GM12878 (cell line): ENCODE measurements around the gene ENOPH1. TPM values are rescaled to one million over a fixed set of nuclear protein-coding genes. Genes with fewer than 3 reads are reported as not detected.

Experiments
- ATAC-seq: fragments of 200-7000 bp; cut with Tn5 transposase; 3 replicates; pipeline ENCODE4 v1.9.1; 2020; ENCODE audit warnings: mild to moderate bottlenecking, moderate library complexity
- BruUV-seq: library from RNA; stranded (reverse); fragments of 400-500 nt; replicated peaks from 2 replicates; lab custom pipeline; 2021; lab: Mats Ljungman, UMichigan
- CTCF ChIA-PET: fragments of 300-600 bp; sonication (Branson Sonifier 250); formaldehyde crosslinking; extraction: SDS; loops from one replicate; lab custom pipeline; 2021; ENCODE audit warnings: inconsistent platforms; lab: Yijun Ruan, JAX
- POLR2A ChIA-PET: fragments of 350-600 bp; formaldehyde crosslinking; extraction: SDS; loops from one replicate; lab custom pipeline; 2021; ENCODE audit warnings: inconsistent platforms; lab: Charles Lee
- RAD21 ChIA-PET: fragments of 300-600 bp; sonication (Branson Sonifier 250); formaldehyde crosslinking; loops from one replicate; lab custom pipeline; 2023; ENCODE audit warnings: antibody characterized with exemption; ENCODE audit not compliant: unreplicated experiment; lab: Charles Lee
- SMC1A ChIA-PET: fragments of 300-600 bp; sonication (Branson Sonifier 250); formaldehyde crosslinking; loops from one replicate; lab custom pipeline; 2023; ENCODE audit not compliant: unreplicated experiment, uncharacterized antibody; lab: Charles Lee
- DNase-seq: peaks from one replicate; pipeline ENCODE4 v3.0.0-alpha.2; 2011; ENCODE audit warnings: low read depth, low spot score
- FAIRE-seq: peaks from 3 replicates; lab custom pipeline; 2011; peaks lifted over from hg19 to GRCh38; lab: Jason Lieb, UNC
- H2AFZ ChIP-seq: 2 replicates; pipeline ENCODE4 v1.6.0; 2011; ENCODE audit warnings: low read depth, low read length, control low read depth; ENCODE audit not compliant: control insufficient read depth
- H3K27ac ChIP-seq: 2 replicates; pipeline ENCODE4 v1.5.1; 2011; ENCODE audit warnings: control low read depth; ENCODE audit not compliant: control insufficient read depth, insufficient read depth
- H3K27me3 ChIP-seq, 2 experiments: replicated peaks in 1 of 2; 2 replicates each; pipeline versions ENCODE4 v1.6.0 to v1.6.1; 2011; ENCODE audit warnings: low read length in 1 of 2; ENCODE audit not compliant: control insufficient read depth in 2 of 2, insufficient read depth in 2 of 2
- H3K36me3 ChIP-seq, 2 experiments: 2 replicates each; pipeline ENCODE4 v1.5.1; 2011; ENCODE audit warnings: low read length in 1 of 2; ENCODE audit not compliant: control insufficient read depth in 2 of 2, insufficient read depth in 2 of 2
- H3K4me1 ChIP-seq: 2 replicates; pipeline ENCODE4 v1.6.1; 2011; ENCODE audit warnings: mild to moderate bottlenecking, low read length, moderate library complexity, mixed read lengths; ENCODE audit not compliant: control insufficient read depth, insufficient read depth
- H3K4me2 ChIP-seq: 2 replicates; pipeline ENCODE4 v1.6.0; 2011; ENCODE audit warnings: control low read depth; ENCODE audit not compliant: control insufficient read depth, insufficient read depth
- H3K4me3 ChIP-seq: fragments of 200-600 bp; sonication (generic); 2 replicates; pipeline ENCODE4 v1.5.1; 2016
- H3K79me2 ChIP-seq: 2 replicates; pipeline ENCODE4 v1.6.0; 2011; ENCODE audit warnings: low read length; ENCODE audit not compliant: control insufficient read depth, insufficient read depth
- H3K9ac ChIP-seq: 2 replicates; pipeline ENCODE4 v1.8.0; 2011; ENCODE audit warnings: low read length, control low read depth, mixed read lengths; ENCODE audit not compliant: control insufficient read depth, insufficient read depth
- H3K9me3 ChIP-seq: replicated peaks from 3 replicates; pipeline ENCODE4 v1.5.1; 2011; ENCODE audit warnings: mild to moderate bottlenecking, low read length; ENCODE audit not compliant: control insufficient read depth, insufficient read depth
- H4K20me1 ChIP-seq: 2 replicates; pipeline ENCODE4 v1.6.0; 2011; ENCODE audit not compliant: control insufficient read depth, insufficient read depth
- E4F1 ChIP-seq: fragments of 450-650 bp; IDR thresholded peaks from 2 replicates; pipeline ENCODE4 v1.6.1; 2018; ENCODE audit warnings: borderline replicate concordance, mild to moderate bottlenecking; ENCODE audit not compliant: partially characterized antibody
- FOXK2 ChIP-seq: fragments of 450-650 bp; IDR thresholded peaks from 2 replicates; pipeline ENCODE4 v1.6.1; 2017; ENCODE audit warnings: mild to moderate bottlenecking, moderate library complexity
- HDGF ChIP-seq: fragments of 450-650 bp; IDR thresholded peaks from 2 replicates; pipeline ENCODE4 v1.6.1; 2016; ENCODE audit warnings: antibody characterized with exemption
- IKZF2 ChIP-seq, 2 experiments: fragments of 450-650 bp; IDR thresholded peaks; 2 replicates each; pipeline ENCODE4 v1.6.1; 2017; ENCODE audit warnings: mild to moderate bottlenecking in 2 of 2, moderate library complexity in 2 of 2
- KLF5 ChIP-seq: fragments of 450-650 bp; IDR thresholded peaks from 2 replicates; pipeline ENCODE4 v1.6.1; 2014; ENCODE audit warnings: mild to moderate bottlenecking; ENCODE audit not compliant: partially characterized antibody
- NRF1 ChIP-seq: conservative IDR thresholded peaks from 2 replicates; pipeline ENCODE4 v1.6.1; 2011; ENCODE audit warnings: mild to moderate bottlenecking, low read depth, low read length, improper control_type of control experiment
- PAX5 ChIP-seq: IDR thresholded peaks from 2 replicates; pipeline ENCODE4 v1.6.1; 2011; ENCODE audit warnings: low read depth, low read length, borderline replicate concordance
- POLR2AphosphoS2 ChIP-seq: IDR thresholded peaks from 2 replicates; pipeline ENCODE4 v1.6.1; 2011; ENCODE audit warnings: low read depth, mild to moderate bottlenecking, low read length, improper control_type of control experiment, moderate library complexity
- RFX5 ChIP-seq: IDR thresholded peaks from 2 replicates; pipeline ENCODE4 v1.6.1; 2011; ENCODE audit warnings: low read depth, low read length, improper control_type of control experiment
- SMARCA5 ChIP-seq: fragments of 450-650 bp; IDR thresholded peaks from 2 replicates; pipeline ENCODE4 v1.6.1; 2017; ENCODE audit warnings: mild to moderate bottlenecking
- STAT1 ChIP-seq: fragments of 450-650 bp; conservative IDR thresholded peaks from 2 replicates; pipeline ENCODE4 v1.6.1; 2014; ENCODE audit warnings: antibody characterized with exemption, mild to moderate bottlenecking
- TCF7 ChIP-seq: IDR thresholded peaks from 2 replicates; pipeline ENCODE4 v1.6.1; 2014; ENCODE audit warnings: antibody characterized with exemption, borderline replicate concordance
- USF1 ChIP-seq: IDR thresholded peaks from 2 replicates; pipeline ENCODE4 v1.6.1; 2011; ENCODE audit warnings: borderline replicate concordance, low read depth, mild to moderate bottlenecking, moderate library complexity, mixed read lengths, low read length; ENCODE audit not compliant: insufficient read depth; ENCODE audit errors: extremely low read length
- ZNF207 ChIP-seq: fragments of 450-650 bp; IDR thresholded peaks from 2 replicates; pipeline ENCODE4 v1.6.1; 2014; ENCODE audit warnings: antibody characterized with exemption, mild to moderate bottlenecking, borderline replicate concordance
- ZNF592 ChIP-seq: fragments of 450-650 bp; IDR thresholded peaks from 2 replicates; pipeline ENCODE4 v1.6.1; 2017; ENCODE audit warnings: mild to moderate bottlenecking, moderate library complexity
- WGBS: methylation state at CpG from one replicate; pipeline ENCODE4 v1.1.6; 2016; ENCODE audit warnings: low lambda C conversion rate; ENCODE audit not compliant: insufficient replicate concordance, insufficient coverage; ENCODE audit errors: missing lambda C conversion rate; 5-methylcytosine and 5-hydroxymethylcytosine counted together
- in situ Hi-C: fragments of 300-500 bp; cut with MboI; formaldehyde crosslinking; loops from 9 replicates; pipeline ENCODE4 v1.14.3; 2018; ENCODE audit warnings: mixed read lengths
- intact Hi-C: fragments of 100-400 bp; cut with micrococcal nuclease; formaldehyde crosslinking; loops from one replicate; pipeline ENCODE4 v1.14.2; 2022; ENCODE audit not compliant: unreplicated experiment
- polyA plus RNA-seq, 11 experiments: library from polyadenylated mRNA; depleted of rRNA in 4 of 11; unstranded in 6 of 11; stranded (reverse) in 5 of 11; fragments of >200 nt; fragmentation: Nextera tagmentation in 4 of 11; fragmentation: Illumina TruSeq in 1 of 11; extraction: Ambion mirVana in 4 of 11; extraction: Trizol in 1 of 11; gene quantifications; 1 replicate in 1 of 11; 2 replicates in 10 of 11; pipeline versions ENCODE4 v1.2.1 to v1.2.3, GENCODE V29; 2011 to 2016; ENCODE audit warnings: inconsistent platforms in 2 of 11, missing spikeins in 2 of 11, low read depth in 1 of 11
- total RNA-seq, 4 experiments: library from RNA; depleted of rRNA in 3 of 4; stranded (reverse); fragments of >200 nt in 3 of 4; fragmentation: Illumina TruSeq in 1 of 4; extraction: Trizol in 1 of 4; gene quantifications; 2 replicates each; pipeline versions ENCODE4 v1.2.1 to v1.2.3, GENCODE V29; 2013 to 2021

Gene ENOPH1
- total and polyA plus RNA-seq, 10 of the 15 experiments (the other 5 are each of a cell fraction or from before 2014, with no cell fraction given) = 24.4 to 83.6 (median 46.7) TPM

GRCh38 chr4:82428969-82429727 lies 1.2 kb upstream of the ENOPH1 start:
- H3K79me2 ChIP-seq = peaks cover 83% of the 10 kb centered on the region
- CTCF ChIA-PET = interaction anchor here (0.6 to 2.6 kb wide), 16 partner anchors 9 to 949 kb away, joined by 3 to 19 read pairs (median 4); partner anchors contain the start of gene HNRNPD
- H2AFZ ChIP-seq = peak overlapping the region; percentile 63
- H3K4me1 ChIP-seq = peaks cover 3% of the 10 kb centered on the region; the same call in 1 of the 2 replicates
- 1% methylated on average over 63 of the region's 83 CpGs for WGBS
- H3K36me3 ChIP-seq = peaks cover 2 to 17% of the 10 kb centered on the region in 2 experiments
- no TSS peak for BruUV-seq
- peak overlapping the region; percentile 97 for H3K4me3 ChIP-seq
- ATAC-seq (peak; percentile 72), FAIRE-seq (no peak), DNase-seq (peak; percentile 52)
- H4K20me1 ChIP-seq = peaks cover 16% of the 10 kb centered on the region
- peak overlapping the region; percentile 65 for H3K4me2 ChIP-seq
- peak overlapping the region; percentile 98 for H3K27ac ChIP-seq
- POLR2A ChIA-PET = interaction anchor here (0.6 to 2.3 kb wide), 16 partner anchors 9 to 1824 kb away, joined by 3 to 18 read pairs (median 4); partner anchors contain the start of gene HNRNPD
- in situ Hi-C loops (loop anchor here (10.0 kb wide), 1 partner anchor 54 kb away; the partner anchor contains the start of gene HNRNPD), intact Hi-C loops (loop anchor here (1.0 to 10.0 kb wide), 3 partner anchors 55 to 606 kb away; partner anchors contain the start of gene COPS4)
- no peaks in the 10 kb centered on the region for H3K9me3 ChIP-seq
- SMC1A ChIA-PET = interaction anchor here (0.7 to 3.1 kb wide), 8 partner anchors 10 to 471 kb away, joined by 3 to 12 read pairs (median 4); no protein-coding TSS in a partner anchor
- H3K27me3 ChIP-seq = no peaks in the 10 kb centered on the region
- RAD21 ChIA-PET = interaction anchor here (0.7 to 2.4 kb wide), 8 partner anchors 9 to 144 kb away, joined by 3 to 10 read pairs (median 4); no protein-coding TSS in a partner anchor
- peak overlapping the region; percentile 99 for H3K9ac ChIP-seq
- TF ChIP-seq FOXK2 (no peak), ZNF207 (peak; percentile 81; the same call in 1 of the 2 replicates), NRF1 (0 out of 2 replicates have a peak, but pooled peaks have one; percentile 34), IKZF2 (IDR thresholded peaks at IDR 0.05) (peak; percentile 11 to 45; a peak in 1 of 4 replicates), E4F1 (no peak), POLR2AphosphoS2 (peak; percentile 97), KLF5 (peak; percentile 63), USF1 (no peak), PAX5 (0 out of 2 replicates have a peak, but pooled peaks have one; percentile 12), RFX5 (peak; percentile 86), ZNF592 (peak; percentile 88), HDGF (0 out of 2 replicates have a peak, but pooled peaks have one; percentile 32), SMARCA5 (peak; percentile 98), STAT1 (no peak), TCF7 (no peak)
